NCI-H446 treated with DMSO at 0.1 percent for 48 hours (cell line): ENCODE data around the gene CYTL1.
"Not testable (repeated sequence)": the region's sequence is repeated elsewhere in the genome, so short reads cannot be mapped to it uniquely, and the experiment has no call there.

Experiments used
- DNase-seq: peaks from one replicate; lab custom pipeline; 2025; lab: John Stamatoyannopoulos, UW

CYTL1 gene

DNA sequence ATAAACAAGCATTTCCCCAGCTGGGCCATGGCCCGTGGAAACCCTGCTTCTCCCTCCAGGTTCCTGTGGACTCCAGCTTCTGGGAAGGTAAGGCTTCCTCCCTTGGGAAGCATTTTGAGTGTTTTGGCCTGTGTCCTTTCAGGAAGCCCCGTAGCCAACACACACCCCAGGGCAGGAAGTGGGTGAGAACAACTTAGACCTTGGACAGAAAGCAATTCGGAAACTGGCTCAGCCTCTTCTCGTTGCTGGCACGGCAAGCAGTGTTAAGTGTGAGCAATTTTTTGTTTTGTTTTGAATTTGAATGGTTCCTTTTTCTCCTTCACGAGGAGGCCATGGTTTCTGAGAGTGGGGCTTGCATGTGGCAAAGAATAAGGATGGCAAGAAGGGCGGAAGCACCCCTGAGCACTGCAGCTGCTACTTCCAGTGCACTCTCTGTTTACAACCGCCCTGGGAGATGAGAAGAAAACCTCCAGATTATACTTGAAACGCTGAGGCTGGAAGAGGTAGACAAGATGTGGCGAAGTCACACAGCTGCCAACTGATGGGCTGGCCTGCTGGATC is 14.1 kb upstream of the CYTL1 start:
- DNase-seq: no peak

DNA sequence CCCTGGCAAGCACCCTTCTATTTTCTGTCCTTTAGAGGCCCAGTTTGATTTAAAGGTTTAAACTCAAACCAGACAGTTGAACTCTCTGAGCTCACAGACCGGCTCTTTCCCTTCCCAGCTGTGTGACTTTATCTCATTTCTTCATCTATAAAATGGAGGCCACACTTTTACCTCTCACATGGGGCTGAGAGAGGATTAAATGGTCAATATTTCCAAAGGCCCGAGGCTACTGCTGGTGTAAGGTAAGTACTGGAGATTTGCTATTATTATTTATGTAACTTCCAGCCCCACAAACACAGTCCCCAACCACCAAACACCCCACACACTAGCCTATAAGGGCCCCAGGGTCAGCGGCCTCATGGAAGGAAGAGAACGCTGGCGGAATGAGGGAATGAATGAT is 13.6 kb upstream of the CYTL1 start:
- no peak for DNase-seq

DNA sequence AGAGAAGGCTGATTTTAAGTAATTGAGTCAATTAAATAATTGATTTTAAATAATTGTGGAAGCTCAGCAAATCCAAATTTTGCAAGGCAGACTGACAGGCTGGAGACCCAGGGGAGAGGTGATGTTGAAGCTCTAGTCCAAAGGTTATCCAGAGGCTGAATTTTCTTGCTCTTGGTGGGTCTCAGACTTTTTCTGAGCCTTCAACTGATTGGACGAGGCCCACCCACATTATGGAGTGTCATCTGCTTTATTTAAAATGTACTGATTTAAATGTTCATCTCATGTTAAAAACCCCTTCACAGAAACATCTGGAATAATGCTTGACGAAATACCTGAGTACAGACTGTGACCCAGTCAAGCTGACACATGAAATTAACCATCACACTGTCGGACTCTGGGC is 11.7 kb upstream of the CYTL1 start:
- DNase-seq: no peak

DNA sequence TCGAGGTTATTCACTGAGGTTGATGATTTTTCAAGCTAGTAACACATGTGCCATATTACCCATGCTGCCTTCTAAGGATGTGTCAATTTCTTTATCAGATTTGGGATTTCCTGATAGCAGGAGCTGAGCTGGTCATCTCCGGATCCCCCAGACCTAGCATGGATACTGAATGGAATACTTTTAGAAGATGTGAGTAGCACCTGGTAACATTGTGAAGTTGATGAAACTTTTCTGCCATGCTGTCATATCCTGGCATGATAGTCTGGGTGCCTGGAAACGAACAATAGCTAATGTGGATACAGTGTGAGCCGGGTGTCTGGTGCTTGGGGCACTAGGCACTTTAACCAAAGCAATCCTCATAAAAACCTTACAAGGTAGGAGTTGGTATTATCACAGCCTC is 11.0 kb upstream of the CYTL1 start:
- no peak for DNase-seq

DNA sequence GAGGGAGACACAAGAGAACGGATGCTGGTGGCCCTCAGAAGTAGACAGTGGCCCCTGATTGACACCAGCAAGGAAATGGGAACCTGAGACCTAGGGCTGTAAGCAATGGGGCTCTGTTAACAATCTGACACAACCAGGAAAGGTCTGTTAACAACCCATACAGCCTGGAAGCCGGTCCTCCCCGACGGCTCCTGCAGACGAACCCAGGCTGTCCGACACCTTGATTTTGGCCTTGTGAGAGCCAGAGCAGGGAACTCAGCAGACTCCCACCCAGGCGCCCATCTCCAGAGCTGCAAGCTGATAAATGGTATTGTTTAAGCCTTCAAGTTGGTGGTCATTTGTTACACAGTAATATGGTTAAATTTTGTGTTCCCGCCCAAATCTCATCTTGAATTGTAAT is 10.2 kb upstream of the CYTL1 start:
- no peak for DNase-seq

DNA sequence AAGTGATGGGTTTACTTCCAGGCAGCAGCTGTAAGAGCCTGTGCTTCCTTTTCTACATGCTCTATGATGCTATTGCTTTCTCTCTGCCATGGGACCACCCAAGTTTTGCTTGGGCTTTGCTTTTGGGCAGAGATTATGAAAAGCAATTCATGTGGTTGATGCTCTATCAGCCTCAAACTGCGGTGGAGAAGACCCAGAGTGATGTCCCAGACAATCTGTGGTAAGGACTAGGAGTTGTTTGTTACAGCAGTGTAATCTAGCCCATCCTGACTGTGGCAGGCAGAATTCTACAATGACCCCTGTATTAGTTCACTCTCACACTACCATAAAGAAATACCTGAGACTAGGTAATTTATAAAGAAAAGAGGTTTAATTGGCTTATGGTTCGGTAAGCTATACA is 9.2 kb upstream of the CYTL1 start:
- DNase-seq: no peak

DNA sequence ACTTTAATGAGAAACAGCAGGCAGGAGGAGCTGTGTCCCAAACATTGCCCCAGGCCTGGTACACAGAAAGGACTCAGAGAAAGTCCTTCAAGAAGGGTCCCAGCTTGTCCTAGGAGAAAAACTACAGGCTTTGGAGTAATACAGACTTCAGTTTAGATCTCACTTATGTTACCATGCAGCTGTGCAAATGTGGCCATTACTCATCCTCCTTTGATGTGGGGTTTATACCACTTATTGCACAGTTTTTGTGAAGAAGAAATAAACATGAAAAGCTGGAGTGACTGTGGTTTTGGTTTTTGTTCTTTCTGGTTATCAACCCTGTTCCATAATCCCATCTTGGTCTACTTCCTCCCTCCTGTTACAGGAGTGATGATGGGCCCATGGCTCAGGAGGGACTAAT is 8.1 kb upstream of the CYTL1 start:
- no peak for DNase-seq

DNA sequence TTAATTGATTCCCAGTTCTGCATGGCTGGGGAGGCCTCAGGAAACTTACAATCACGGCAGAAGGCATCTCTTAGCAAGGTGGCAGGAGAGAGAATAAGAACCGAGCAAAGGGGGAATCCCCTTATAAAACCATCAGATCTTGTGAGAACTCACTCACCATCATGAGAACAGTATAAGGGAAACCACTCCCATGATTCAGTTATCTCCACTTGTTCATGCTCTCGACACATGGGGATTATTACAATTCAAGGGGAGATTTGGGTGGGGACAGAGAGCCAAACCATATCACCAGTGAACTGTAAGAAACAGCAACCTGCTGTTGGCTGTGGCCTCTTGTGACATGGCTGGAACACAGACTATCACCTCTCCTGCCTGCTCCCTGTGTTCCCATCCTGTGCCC is 7.1 kb upstream of the CYTL1 start:
- DNase-seq: no peak

DNA sequence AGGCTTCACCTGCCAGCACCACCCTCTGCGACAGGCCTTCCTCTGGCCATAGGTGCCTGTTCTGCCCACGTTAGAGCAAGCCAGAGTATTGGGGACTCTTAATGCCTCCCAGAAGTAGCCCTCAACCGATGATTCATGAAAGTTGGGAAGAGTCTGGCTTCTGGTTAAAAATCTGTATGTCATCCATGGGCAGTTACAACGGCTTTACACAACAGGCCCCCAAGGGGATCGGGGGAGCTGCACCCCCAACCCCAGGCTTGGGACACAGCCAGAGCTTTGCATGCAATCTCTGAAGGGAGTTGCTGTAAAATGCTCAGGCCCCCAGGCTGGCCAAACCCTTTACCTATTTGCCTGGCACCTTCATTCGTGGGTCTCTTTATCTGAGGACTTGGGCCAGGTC is 5.4 kb upstream of the CYTL1 start:
- no peak for DNase-seq

DNA sequence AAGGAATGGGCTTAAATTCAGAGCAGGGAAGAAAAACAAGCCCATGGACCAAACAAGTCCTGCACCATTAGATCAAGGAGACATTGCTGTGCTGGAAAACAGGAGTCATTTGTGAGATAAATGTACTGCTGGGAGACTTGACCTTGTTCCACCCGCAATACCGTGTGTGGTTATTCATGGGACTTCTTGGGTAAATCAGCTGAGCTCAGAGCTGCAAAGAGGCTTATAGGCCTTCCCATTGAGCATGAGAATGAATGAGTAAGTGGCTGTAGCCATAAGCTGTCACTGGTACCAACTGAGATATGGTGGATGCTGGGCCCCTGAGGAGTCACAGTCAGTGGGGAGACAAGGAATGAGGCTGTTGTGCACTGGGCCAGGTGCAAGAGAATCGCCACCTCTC is 2.3 kb upstream of the CYTL1 start:
- DNase-seq: no peak

DNA sequence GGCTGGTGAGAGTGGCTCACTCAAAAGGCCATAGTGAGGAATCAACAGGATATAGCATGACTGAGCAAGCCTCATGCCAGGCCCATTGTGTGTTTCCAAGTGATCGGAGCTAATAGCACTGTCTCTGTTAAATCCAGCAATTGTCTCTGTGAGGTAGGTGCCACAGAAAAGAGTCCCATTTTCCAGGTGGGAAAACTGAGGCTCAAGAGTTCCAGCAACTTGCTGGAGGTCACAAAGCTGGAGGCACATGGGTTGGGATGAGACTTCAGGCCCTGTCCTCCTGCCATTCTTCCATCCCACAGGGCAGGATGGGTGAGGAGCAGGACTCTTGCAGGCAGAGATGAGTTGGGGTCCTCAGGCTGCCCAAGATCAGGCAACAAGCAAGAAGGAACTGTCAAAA is 1.1 kb upstream of the CYTL1 start:
- DNase-seq: no peak

DNA sequence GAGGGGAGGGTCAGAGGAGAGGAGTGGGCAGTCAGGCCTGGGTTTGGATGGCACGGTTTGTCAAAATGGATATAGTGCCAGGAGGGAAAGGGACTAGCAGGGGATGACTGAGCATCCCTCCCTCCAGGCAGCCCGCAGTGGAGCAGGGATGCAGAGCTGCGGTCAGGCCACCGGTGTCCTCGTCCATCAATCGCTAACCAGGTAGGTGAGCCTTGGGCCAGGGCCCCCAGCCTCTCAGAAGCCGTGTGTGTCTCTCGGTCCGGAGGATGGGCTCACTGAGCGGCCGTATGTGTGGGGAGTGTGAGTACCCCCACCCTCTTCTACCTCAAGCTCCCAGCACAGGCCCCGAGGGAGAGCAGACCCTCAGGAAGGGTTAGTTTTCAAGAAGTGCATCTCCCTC is 538 bp upstream of the CYTL1 start:
- no peak for DNase-seq

DNA sequence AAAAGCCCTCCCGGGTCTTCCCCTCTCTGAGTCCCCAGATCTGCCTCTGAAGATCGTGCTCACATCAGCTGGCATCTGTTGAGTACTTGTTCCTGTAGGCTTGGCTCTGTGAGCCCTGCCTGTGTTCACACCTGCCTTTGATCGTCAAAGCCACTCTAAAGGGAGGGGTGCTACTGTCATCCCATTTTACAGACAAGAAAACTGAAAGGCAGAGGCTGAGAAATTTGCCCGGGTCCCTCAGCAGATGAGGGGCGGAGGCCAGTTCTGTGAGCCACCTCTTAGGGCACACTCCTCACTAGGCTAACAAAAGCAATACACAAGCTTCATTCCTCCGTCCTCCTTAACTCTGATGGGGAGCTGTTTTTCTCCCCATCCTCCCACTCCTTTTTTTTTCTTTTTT is 655 bp downstream of the CYTL1 start:
- DNase-seq: no peak

DNA sequence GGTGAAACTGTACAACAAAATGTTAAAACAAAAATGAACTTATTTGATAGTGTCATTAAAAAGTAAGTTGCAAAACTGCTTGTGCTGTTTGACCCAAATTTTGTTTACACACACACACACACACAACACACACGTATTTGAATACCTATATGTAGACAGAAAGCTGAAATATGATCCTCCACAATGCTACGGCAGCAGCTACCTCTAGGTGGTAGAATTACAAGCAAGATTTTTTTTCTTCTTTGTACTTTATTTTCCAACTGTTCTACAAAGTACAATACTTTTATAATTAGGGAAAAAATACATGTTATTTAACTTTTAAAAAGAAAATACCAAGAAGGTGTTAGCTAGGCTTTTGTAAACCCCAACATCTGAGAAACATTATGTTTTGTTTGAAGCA is 1.2 kb downstream of the CYTL1 start:
- DNase-seq: no peak

DNA sequence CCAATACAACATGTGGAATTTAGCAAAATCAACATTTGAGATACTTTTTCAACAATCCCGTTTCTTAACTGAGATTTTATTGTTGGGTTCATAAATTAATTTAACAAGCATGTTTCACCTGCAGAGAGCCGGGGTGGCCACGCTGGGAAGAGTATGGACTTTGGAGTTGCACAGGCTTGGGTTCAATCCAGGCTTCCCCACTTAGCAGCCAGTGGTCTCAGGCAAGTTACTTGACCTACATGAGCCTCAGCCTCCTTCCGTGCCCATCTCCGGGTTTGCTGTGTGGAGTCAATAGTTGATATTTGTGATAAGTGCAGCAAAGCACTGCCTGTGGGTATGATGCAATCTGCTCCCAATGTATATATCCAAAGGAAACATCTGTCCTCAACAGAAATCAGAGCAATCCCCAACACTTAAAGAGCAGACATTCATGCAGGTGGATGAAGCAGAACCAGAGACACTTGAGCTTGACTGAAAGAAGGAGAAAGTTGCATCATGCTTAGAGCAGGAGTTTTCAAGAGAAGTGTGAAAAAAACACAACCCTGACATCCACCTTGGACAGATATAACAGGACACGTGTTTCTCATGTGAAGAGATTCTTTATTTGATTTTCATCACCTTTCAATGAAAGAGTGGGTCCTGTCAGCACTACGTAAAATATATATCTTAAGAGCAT is 5.1 kb downstream of the CYTL1 start:
- DNase-seq: no peak

DNA sequence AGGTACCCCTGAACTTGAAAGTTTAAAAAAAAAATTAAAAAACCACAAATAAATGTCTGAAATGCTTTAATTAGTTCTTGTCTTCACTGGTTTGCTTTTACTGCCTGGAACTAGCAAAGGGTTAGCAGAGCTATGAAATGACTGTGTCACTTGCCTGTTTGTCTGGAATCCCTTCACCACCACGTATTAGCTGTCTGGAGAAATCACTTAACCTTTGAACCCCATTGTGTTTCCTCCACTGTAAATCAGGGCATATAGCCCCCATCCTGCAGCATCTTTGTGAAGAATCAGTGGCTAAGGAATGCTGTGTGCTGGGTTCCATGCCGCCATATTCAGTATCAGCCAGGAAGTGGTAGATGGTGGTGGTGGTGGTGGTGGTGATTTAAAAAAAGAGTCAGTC is 6.3 kb downstream of the CYTL1 start:
- DNase-seq: no peak

DNA sequence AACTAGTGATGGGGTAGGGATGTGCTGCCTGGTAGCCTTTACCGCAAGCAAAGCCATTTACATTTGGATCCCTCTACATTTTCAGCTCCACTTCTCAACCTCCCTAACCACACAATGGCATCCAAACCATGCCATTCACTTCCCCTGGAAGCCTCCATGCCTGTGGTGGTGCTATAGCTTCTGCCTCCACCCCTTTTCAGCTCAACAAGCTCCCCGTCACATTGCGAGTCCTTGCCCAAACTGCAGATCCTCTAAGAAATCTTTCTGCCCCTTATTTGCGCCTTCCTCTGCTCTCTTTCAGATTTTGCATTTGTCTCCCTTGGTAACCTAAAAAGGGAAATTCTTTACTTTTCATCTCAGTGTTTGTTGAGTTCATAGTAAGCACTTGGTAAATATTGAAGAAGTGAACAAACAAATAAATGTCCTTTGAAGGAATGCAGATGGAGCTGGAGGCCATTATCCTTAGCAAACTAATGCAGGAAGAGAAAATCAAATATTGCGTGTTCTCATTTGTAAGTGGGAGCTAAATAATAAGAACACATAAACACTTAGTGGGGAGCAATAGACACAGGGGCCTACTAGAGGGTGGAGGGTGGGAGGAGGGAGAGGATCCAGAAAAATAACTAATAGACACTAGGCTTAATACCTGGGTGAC is 6.9 kb downstream of the CYTL1 start:
- no peak for DNase-seq

DNA sequence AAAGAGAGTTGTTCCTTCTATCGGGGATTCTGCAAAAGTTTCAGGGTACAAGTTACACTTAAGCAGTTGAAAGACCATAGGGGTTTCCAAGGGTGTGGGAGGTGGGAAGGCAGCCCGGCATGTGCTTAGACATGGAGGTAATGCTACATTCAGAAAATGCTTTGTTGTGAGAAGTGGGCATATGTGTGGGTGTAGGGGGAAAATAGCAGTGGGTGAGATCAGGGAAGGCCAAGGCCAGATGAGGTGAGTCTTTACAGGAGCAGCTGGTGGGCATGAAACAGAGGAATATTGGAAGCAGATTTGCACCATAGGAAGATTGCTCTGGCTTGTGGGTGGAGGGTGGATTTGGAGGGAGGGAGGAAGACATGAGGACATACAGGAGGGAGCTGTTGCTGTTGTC is 8.3 kb downstream of the CYTL1 start:
- DNase-seq: no peak

DNA sequence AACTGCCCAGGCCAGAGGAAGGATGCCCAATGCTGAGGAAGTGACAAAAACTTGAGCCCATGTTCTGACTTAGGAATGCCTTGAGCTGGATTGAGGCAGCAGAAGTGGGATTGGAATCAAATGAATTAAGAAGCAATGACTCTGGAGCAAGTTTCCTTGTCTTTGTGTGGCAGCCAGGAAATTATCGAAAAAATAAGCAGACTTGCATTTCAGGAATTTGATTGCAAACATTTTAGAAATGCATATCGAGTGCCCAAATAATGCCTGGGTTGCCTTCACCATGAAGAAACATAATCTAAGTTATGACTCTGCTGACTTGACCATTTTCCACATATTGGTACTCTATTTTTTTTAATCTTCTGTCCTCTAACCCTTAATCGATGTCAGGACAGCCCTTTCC is 9.5 kb downstream of the CYTL1 start:
- DNase-seq: no peak

DNA sequence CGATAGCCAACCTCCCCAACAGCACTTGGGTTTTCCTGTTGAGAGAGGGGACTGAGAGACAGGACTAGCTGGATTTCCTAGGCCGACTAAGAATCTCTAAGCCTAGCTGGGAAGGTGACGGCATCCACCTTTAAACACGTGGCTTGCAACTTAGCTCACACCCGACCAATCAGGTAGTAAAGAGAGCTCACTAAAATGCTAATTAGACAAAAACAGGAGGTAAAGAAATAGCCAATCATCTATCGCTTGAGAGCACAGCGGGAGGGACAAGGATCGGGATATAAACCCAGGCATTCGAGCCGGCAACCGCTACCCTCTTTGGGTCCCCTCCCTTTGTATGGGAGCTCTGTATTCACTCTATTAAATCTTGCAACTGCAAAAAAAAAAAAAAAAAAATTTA is 12.3 kb downstream of the CYTL1 start:
- not testable (repeated sequence) for DNase-seq

DNA sequence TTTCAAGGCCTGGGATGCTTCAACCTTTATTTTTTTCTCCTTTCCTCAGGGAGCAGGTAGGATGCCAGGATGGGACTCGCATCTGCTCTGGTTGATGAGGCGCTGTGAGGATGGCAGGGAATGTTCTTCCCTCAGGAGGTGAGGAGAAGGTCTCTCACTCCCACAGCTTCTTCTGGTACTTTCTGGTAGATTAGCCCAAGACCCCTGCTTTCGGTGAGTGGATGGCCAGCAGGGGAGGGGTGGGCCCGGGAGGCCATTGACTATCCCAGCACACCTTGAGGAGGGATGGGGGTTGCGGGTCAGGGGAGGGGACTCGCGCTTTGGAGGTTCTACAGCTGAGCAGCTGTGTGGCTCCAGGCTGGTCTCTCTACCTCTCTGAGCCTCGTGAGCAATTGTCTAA is 14.8 kb downstream of the CYTL1 start:
- no peak for DNase-seq

DNA sequence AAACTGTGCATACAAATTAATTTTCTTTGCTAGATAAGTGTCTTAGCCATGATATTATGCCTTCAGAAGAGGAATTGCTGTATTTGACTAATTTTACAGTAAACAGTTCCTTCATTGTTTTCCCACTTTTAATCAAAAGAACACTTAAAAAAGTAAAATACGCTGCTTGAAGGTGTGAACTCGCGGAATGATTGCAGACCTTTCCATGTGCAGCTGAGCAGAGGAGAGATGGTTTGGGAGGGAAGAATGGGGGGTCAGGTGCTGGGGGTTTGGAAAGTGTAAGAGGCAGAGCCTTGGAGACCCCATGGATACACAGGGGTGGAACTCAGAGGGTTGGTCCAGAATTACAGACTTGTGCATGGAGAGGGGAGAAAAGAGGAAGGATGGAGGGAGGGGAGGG is 15.3 kb downstream of the CYTL1 start:
- DNase-seq: no peak

DNA sequence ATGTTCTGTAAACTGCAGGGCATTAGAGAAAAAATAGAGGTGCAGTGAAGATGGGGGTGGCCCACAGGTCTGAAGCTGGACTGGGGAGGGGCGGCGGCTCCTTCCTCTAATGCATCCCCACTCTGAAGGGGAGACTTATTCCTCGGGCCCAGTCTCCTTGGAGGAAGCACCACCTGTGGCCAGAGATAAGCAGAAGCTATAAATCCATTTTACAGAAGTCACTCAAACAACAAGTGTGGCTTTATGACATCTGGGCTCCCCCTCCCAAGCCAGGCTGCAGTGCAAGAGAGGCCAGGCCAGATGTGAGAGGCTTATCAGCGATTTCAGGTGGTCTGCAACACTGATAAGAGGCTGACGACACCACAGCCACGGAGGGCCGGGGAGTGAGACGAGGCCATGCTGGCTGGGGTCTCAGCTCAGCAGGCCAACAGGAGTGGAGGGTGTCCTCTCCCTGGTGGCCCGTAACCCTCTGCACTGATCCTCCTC is 15.8 kb downstream of the CYTL1 start:
- no peak for DNase-seq

DNA sequence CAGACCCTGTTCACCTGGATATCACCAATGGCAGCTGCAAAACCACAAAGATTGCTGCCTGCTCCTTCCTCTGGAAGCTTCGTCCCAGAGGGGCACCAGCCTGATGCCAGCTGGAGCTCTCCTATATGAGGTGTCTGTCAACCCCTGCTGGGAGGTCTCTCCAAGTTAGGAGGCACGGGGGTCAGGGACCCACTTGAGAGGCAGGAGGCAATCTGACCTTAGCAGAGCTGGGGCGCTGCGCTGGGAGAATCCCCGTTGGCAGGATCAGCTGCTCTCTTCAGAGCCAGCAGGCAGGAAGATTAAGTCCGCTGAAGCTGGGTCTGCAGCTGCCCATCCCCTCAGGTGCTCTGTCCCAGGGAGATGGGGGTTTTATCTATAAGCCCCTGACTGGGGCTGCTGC is 17.6 kb downstream of the CYTL1 start:
- DNase-seq: not testable (repeated sequence)
